Body of pancreas (tissue), 4 donors: ENCODE measurements around the gene DENND2A. TPM values are rescaled to one million over a fixed set of nuclear protein-coding genes. Genes with fewer than 3 reads are reported as not detected.

Experiments used
- ATAC-seq: fragments of 150-250 bp; one replicate; pipeline ENCODE4 v1.9.1; 2016
- DNase-seq, 4 donors: peaks; one replicate each; pipeline ENCODE4 v3.0.0-alpha.2; 2019
- H3K27ac ChIP-seq, 4 donors: fragments of 200-600 bp; sonication (generic); 1 replicate in 3 of 4; 2 replicates in 1 of 4; pipeline versions ENCODE4 v1.5.1 to v1.6.1; 2016 to 2019; ENCODE audit warnings: mild to moderate bottlenecking in 1 of 4, mixed read lengths in 1 of 4, moderate library complexity in 1 of 4
- H3K27me3 ChIP-seq, 2 donors: fragments of 200-600 bp; sonication (generic); one replicate each; pipeline ENCODE4 v1.6.0; 2016; ENCODE audit warnings: mild to moderate bottlenecking in 1 of 2
- H3K36me3 ChIP-seq, 2 donors: fragments of 200-600 bp; sonication (generic); replicated peaks in 1 of 2; 2 replicates each; pipeline ENCODE4 v1.5.1; 2016; ENCODE audit warnings: low read depth in 2 of 2; ENCODE audit not compliant: insufficient read depth in 1 of 2
- H3K4me1 ChIP-seq: fragments of 200-600 bp; sonication (generic); one replicate; pipeline ENCODE4 v1.6.0; 2016
- H3K4me3 ChIP-seq, 2 donors: fragments of 200-600 bp; sonication (generic); 1 replicate in 1 of 2; 2 replicates in 1 of 2; pipeline ENCODE4 v1.5.1; 2016 to 2019
- H3K9me3 ChIP-seq, 3 donors: fragments of 200-600 bp; sonication (generic); 1 replicate in 2 of 3; 2 replicates in 1 of 3; pipeline ENCODE4 v1.5.1; 2016
- CTCF ChIP-seq, 7 experiments: fragments of 450-650 bp in 4 of 7; fragments of 200-600 bp in 3 of 7; sonication (generic) in 3 of 7; IDR thresholded peaks; one replicate each; pipeline ENCODE4 v1.5.1; 2016 to 2019; ENCODE audit warnings: antibody characterized with exemption in 7 of 7
- POLR2A ChIP-seq, 3 donors: fragments of 450-650 bp; IDR thresholded peaks; one replicate each; pipeline ENCODE4 v1.6.1; 2016; ENCODE audit warnings: antibody characterized with exemption in 3 of 3, mild to moderate bottlenecking in 2 of 3
- WGBS, 2 donors: methylation state at CpG; one replicate each; pipeline ENCODE4 v1.1.5; 2017; 5-methylcytosine and 5-hydroxymethylcytosine counted together
- intact Hi-C: fragments of 100-400 bp; cut with DNase I; formaldehyde crosslinking; loops from one replicate; pipeline ENCODE4 v1.15.1; 2023
- total RNA-seq, 2 donors: library from RNA; depleted of rRNA; stranded (reverse); fragments of >200 nt; gene quantifications; one replicate each; pipeline ENCODE4 v1.1.0, GENCODE V29; 2016

Gene DENND2A
- total RNA-seq, 2 donors from 2014 or later, result 2.6 to 7.3 TPM

DNA sequence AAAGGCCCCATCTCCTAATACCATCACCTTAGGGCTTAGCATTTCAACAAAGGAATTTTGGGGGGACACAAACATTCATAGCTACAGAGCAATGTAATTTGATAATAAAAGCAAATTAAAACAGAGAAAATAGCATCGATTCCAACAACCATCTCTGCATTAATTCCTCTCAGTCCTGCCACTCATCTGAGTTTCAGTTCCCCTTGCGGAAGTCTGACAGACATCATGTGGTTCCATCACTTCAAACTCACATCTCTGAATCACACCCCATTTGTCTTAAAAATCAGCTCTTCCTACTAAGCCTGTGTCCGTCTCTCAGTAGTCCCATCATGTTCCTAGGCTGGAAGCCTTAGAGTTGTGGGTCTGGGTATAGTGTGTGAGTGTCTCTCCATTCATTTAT, 35.7 kb upstream of the DENND2A start:
- DNase-seq (no peak), ATAC-seq (no peak)
- WGBS, 2 donors, result 76 to 82% methylated on average over 3 of the region's 3 CpGs
- no peak for TF ChIP-seq CTCF (IDR thresholded peaks at IDR 0.05)
- TF ChIP-seq POLR2A (IDR thresholded peaks at IDR 0.05), result no peak
- Histone ChIP-seq H3K9me3 (no peaks in the 10 kb centered on the region), H3K4me1 (peaks cover 25% of the 10 kb centered on the region), H3K27me3 (no peaks in the 10 kb centered on the region), H3K36me3 (peaks cover 0 to 3% of the 10 kb centered on the region in 2 donors), H3K4me3 (no peak overlapping the region), H3K27ac (no peak overlapping the region)
- intact Hi-C loops, result no loop called here

GRCh38 chr7:140675726-140676125, 35.1 kb upstream of the DENND2A start:
- 81 to 89% methylated on average over 4 of the region's 4 CpGs for WGBS, 2 donors
- ATAC-seq, result no peak
- no peak for TF ChIP-seq POLR2A (IDR thresholded peaks at IDR 0.05)

DNA sequence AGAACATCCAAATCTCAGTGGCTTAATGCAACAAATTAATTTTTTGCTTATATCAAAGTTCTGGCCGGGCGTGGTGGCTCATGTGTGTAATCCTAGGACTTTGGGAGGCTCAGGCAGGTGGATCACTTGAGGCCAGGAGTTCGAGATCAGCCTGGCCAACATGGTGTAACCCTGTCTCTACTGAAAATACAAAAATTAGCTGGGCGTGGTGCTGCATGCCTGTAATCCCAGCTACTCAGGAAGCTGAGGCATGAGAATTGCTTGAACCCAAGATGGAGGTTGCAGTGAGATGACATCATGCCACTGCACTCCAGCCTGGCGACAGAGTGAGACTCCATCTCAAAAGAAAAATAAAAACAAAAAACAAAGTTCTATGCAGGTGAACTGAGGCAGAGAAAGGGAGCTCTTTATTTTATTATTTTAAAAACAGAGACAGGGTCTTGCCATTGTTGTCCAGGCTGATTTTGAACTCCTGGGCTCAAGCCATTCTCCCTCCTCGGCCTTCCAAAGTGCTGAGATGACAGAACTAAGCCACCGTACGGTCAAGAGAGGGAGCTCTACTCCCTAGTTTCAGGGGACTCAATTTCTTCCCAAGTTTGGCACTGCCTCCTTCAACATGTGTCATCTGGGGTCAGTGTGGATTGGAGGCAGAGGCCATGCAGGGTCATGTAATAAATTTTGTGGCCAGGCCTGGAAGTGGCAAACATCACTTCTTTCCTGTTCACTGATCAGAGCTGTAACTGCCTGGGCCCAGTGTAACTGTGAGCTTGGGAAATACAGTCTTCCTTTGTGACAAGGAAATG, 34.5 kb upstream of the DENND2A start:
- Histone ChIP-seq H3K4me3 (no peak overlapping the region), H3K36me3 (no peaks in the 10 kb centered on the region), H3K27ac (no peak overlapping the region), H3K27me3 (no peaks in the 10 kb centered on the region), H3K9me3 (no peaks in the 10 kb centered on the region), H3K4me1 (peaks cover 25% of the 10 kb centered on the region)
- intact Hi-C loops, result no loop called here
- no peak for TF ChIP-seq POLR2A (IDR thresholded peaks at IDR 0.05)
- peak in 5 of 7 experiments; percentile 5 to 35 (median 21) for TF ChIP-seq CTCF (IDR thresholded peaks at IDR 0.05)
- 66 to 72% methylated on average over 8 of the region's 8 CpGs for WGBS, 2 donors
- no peak for ATAC-seq
- peak in 3 of 4 donors; percentile 19 to 49 (median 22) for DNase-seq

More at GRCh38 chr7:140675726-140676125, 35.1 kb upstream of the DENND2A start:
- DNase-seq, result no peak
- Histone ChIP-seq H3K9me3 (no peaks in the 10 kb centered on the region), H3K27me3 (no peaks in the 10 kb centered on the region), H3K4me3 (no peak overlapping the region), H3K4me1 (peaks cover 25% of the 10 kb centered on the region), H3K27ac (no peak overlapping the region), H3K36me3 (peaks cover 0 to 1% of the 10 kb centered on the region in 2 donors)
- intact Hi-C loops, result no loop called here

- peaks cover 25% of the 10 kb centered on the region for H3K4me1 ChIP-seq
- peak overlapping the region in 3 of 4 donors; percentile 64 to 89 (median 88) for H3K27ac ChIP-seq
- 33 to 45% methylated on average over 4 to 5 of the region's 5 CpGs for WGBS, 2 donors
- intact Hi-C loops, result no loop called here
- ATAC-seq, result no peak
- DNase-seq, result peak; percentile 31 to 60 (median 48)
- TF ChIP-seq POLR2A (IDR thresholded peaks at IDR 0.05), result no peak
- no peak for TF ChIP-seq CTCF (IDR thresholded peaks at IDR 0.05)
- no peaks in the 10 kb centered on the region for H3K36me3 ChIP-seq
- no peak overlapping the region for H3K4me3 ChIP-seq
- no peaks in the 10 kb centered on the region for H3K9me3 ChIP-seq
- no peaks in the 10 kb centered on the region for H3K27me3 ChIP-seq
Observed at GRCh38 chr7:140674356-140674800, 33.8 kb upstream of the DENND2A start.

GRCh38 chr7:140673774-140674155, 33.2 kb upstream of the DENND2A start:
- peak overlapping the region; percentile 64 to 89 (median 81) for H3K27ac ChIP-seq
- 22 to 30% methylated on average over 11 to 18 of the region's 18 CpGs for WGBS, 2 donors
- TF ChIP-seq CTCF (IDR thresholded peaks at IDR 0.05) (no peak), POLR2A (IDR thresholded peaks at IDR 0.05) (no peak)
- no peaks in the 10 kb centered on the region for H3K36me3 ChIP-seq
- peaks cover 25% of the 10 kb centered on the region for H3K4me1 ChIP-seq
- H3K4me3 ChIP-seq, result no peak overlapping the region
- no peaks in the 10 kb centered on the region for H3K27me3 ChIP-seq
- ATAC-seq (peak; percentile 15), DNase-seq (peak in 3 of 4 donors; percentile 30 to 55 (median 50))
- intact Hi-C loops, result no loop called here
- no peaks in the 10 kb centered on the region for H3K9me3 ChIP-seq
